Measurements from ENCODE around the gene R3HDM4.
A peak's percentile ranks its signal among the peaks of the same experiment; 100 is the strongest.

R3HDM4 gene

GRCh38 chr19:890831-891230 is 22.2 kb downstream of the R3HDM4 start:
- H3K27ac ChIP-seq (ENCODE audit: low read depth, low read length) = no peak overlapping the region
- H2AFZ ChIP-seq (ENCODE audit: insufficient read depth, low read length, poor library complexity) = no peak overlapping the region
- no peak overlapping the region for H3K4me3 ChIP-seq (ENCODE audit: low read depth, low read length)
- no peak overlapping the region for H3K18ac ChIP-seq (ENCODE audit: low read length)
- H2BK120ac ChIP-seq (ENCODE audit: insufficient read depth, low read length, poor library complexity) = no peak overlapping the region
- H3K4ac ChIP-seq (ENCODE audit: low read depth, low read length) = no peak overlapping the region
- H3K23ac ChIP-seq (ENCODE audit: low read length) = no peak overlapping the region
- H2BK12ac ChIP-seq (ENCODE audit: low read length) = no peak overlapping the region
- H3K4me1 ChIP-seq (ENCODE audit: control insufficient read depth in 1 of 2, insufficient read depth in 2 of 2, low read length in 2 of 2) = peaks cover 5 to 8% of the 10 kb centered on the region in 2 experiments
- no peak overlapping the region for H4K91ac ChIP-seq (ENCODE audit: low read depth, low read length)
- H4K8ac ChIP-seq (ENCODE audit: low read depth, low read length) = no peak overlapping the region
- no peak for DNase-seq
- no peak overlapping the region for H2BK5ac ChIP-seq (ENCODE audit: low read depth, low read length, poor library complexity)
- no CpG with 5 or more reads among the region's 18 CpGs for WGBS (ENCODE audit: extremely low coverage, insufficient coverage, insufficient read length)
- H3K9ac ChIP-seq (ENCODE audit: low read length) = no peak overlapping the region
- H3K36me3 ChIP-seq (ENCODE audit: control insufficient read depth in 1 of 2, insufficient read depth in 2 of 2, low read length in 2 of 2) = peaks cover 29 to 30% of the 10 kb centered on the region in 2 experiments
- no peak overlapping the region for H3K14ac ChIP-seq (ENCODE audit: low read length)
- peaks cover 4% of the 10 kb centered on the region for H3K79me2 ChIP-seq (ENCODE audit: control insufficient read depth, insufficient read depth, low read length, poor library complexity)
- peaks cover 3% of the 10 kb centered on the region for H3K9me3 ChIP-seq (ENCODE audit: insufficient read depth, low read depth, low read length)
- no peaks in the 10 kb centered on the region for H3K27me3 ChIP-seq (ENCODE audit: insufficient read depth, low read length)
- peaks cover 10% of the 10 kb centered on the region for H3K79me1 ChIP-seq (ENCODE audit: low read length)
- H4K12ac ChIP-seq (ENCODE audit: low read depth, low read length) = no peak overlapping the region
- H2AK5ac ChIP-seq (ENCODE audit: low read length) = no peak overlapping the region
- H3K4me2 ChIP-seq (ENCODE audit: low read length) = no peak overlapping the region

DNA sequence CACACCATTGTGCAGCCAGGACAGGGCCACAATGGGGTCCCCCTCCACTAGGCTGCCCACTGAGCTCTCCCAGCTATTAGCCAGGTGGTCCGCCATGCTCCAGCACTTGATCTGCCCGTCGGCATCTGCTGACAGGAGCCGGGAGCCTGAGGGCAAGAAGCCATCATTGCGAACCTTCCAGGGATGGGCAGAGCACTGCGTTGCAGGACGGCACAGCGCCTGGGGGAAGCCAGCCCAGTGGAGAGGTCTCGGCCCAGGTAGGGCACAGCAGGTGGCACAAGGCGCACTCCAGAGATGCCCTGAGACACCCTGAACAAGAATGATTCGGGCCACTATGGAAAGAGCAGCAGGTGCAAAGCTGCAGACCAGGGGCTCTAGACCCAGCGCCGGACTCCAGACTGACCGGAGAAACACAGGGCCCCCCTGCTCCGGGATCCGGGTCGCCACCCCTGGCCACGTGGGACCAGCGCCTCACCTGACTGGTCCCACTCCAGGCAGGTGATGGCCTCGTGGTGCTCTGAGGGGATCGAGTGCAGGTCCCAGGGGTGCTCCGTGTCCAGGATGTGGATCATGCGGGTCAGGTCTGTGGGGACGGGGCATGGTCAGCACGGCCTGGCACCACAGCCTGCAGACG is 23.2 kb downstream of the R3HDM4 start:
- no peak overlapping the region for H3K18ac ChIP-seq (ENCODE audit: low read length)
- H3K4ac ChIP-seq (ENCODE audit: low read depth, low read length) = no peak overlapping the region
- peaks cover 5% of the 10 kb centered on the region for H3K9me3 ChIP-seq (ENCODE audit: insufficient read depth, low read depth, low read length)
- H3K79me2 ChIP-seq (ENCODE audit: control insufficient read depth, insufficient read depth, low read length, poor library complexity) = peaks cover 4% of the 10 kb centered on the region
- peak overlapping the region; percentile 53 for H3K4me3 ChIP-seq (ENCODE audit: low read depth, low read length)
- no peak overlapping the region for H3K4me2 ChIP-seq (ENCODE audit: low read length)
- H3K23ac ChIP-seq (ENCODE audit: low read length) = no peak overlapping the region
- no peak overlapping the region for H2BK5ac ChIP-seq (ENCODE audit: low read depth, low read length, poor library complexity)
- H3K14ac ChIP-seq (ENCODE audit: low read length) = no peak overlapping the region
- peaks cover 5 to 13% of the 10 kb centered on the region in 2 experiments for H3K4me1 ChIP-seq (ENCODE audit: control insufficient read depth in 1 of 2, insufficient read depth in 2 of 2, low read length in 2 of 2)
- peak in 1 of 2 donors; percentile 52 for DNase-seq
- H3K27me3 ChIP-seq (ENCODE audit: insufficient read depth, low read length) = no peaks in the 10 kb centered on the region
- H2BK120ac ChIP-seq (ENCODE audit: insufficient read depth, low read length, poor library complexity) = no peak overlapping the region
- no peak overlapping the region for H3K27ac ChIP-seq (ENCODE audit: low read depth, low read length)
- WGBS (ENCODE audit: extremely low coverage, insufficient coverage, insufficient read length) = no CpG with 5 or more reads among the region's 26 CpGs
- no peak overlapping the region for H4K91ac ChIP-seq (ENCODE audit: low read depth, low read length)
- H3K9ac ChIP-seq (ENCODE audit: low read length) = no peak overlapping the region
- no peak overlapping the region for H4K8ac ChIP-seq (ENCODE audit: low read depth, low read length)
- no peak overlapping the region for H4K12ac ChIP-seq (ENCODE audit: low read depth, low read length)
- H2AFZ ChIP-seq (ENCODE audit: insufficient read depth, low read length, poor library complexity) = no peak overlapping the region
- H3K79me1 ChIP-seq (ENCODE audit: low read length) = peaks cover 11% of the 10 kb centered on the region
- peaks cover 39 to 40% of the 10 kb centered on the region in 2 experiments for H3K36me3 ChIP-seq (ENCODE audit: control insufficient read depth in 1 of 2, insufficient read depth in 2 of 2, low read length in 2 of 2)
- no peak overlapping the region for H2BK12ac ChIP-seq (ENCODE audit: low read length)
- no peak overlapping the region for H2AK5ac ChIP-seq (ENCODE audit: low read length)

- Histone ChIP-seq H3K4me1 (ENCODE audit: control insufficient read depth in 1 of 2, insufficient read depth in 2 of 2, low read length in 2 of 2) (peaks cover 14 to 22% of the 10 kb centered on the region in 2 experiments), H4K12ac (ENCODE audit: low read depth, low read length) (no peak overlapping the region), H3K14ac (ENCODE audit: low read length) (no peak overlapping the region), H2BK5ac (ENCODE audit: low read depth, low read length, poor library complexity) (no peak overlapping the region), H3K27me3 (ENCODE audit: insufficient read depth, low read length) (no peaks in the 10 kb centered on the region), H2AK5ac (ENCODE audit: low read length) (no peak overlapping the region), H2BK120ac (ENCODE audit: insufficient read depth, low read length, poor library complexity) (no peak overlapping the region), H3K27ac (ENCODE audit: low read depth, low read length) (no peak overlapping the region), H3K4me3 (ENCODE audit: low read depth, low read length) (no peak overlapping the region), H3K4ac (ENCODE audit: low read depth, low read length) (no peak overlapping the region), H3K18ac (ENCODE audit: low read length) (no peak overlapping the region), H4K8ac (ENCODE audit: low read depth, low read length) (no peak overlapping the region), H3K9ac (ENCODE audit: low read length) (no peak overlapping the region), H4K91ac (ENCODE audit: low read depth, low read length) (no peak overlapping the region), H3K36me3 (ENCODE audit: control insufficient read depth in 1 of 2, insufficient read depth in 2 of 2, low read length in 2 of 2) (peaks cover 43 to 45% of the 10 kb centered on the region in 2 experiments), H3K9me3 (ENCODE audit: insufficient read depth, low read depth, low read length) (peaks cover 5% of the 10 kb centered on the region), H3K79me1 (ENCODE audit: low read length) (peaks cover 18% of the 10 kb centered on the region), H3K79me2 (ENCODE audit: control insufficient read depth, insufficient read depth, low read length, poor library complexity) (peaks cover 6% of the 10 kb centered on the region), H2AFZ (ENCODE audit: insufficient read depth, low read length, poor library complexity) (no peak overlapping the region), H3K23ac (ENCODE audit: low read length) (no peak overlapping the region), H2BK12ac (ENCODE audit: low read length) (no peak overlapping the region), H3K4me2 (ENCODE audit: low read length) (no peak overlapping the region)
- no peak for DNase-seq
- WGBS (ENCODE audit: extremely low coverage, insufficient coverage, insufficient read length) = no CpG with 5 or more reads among the region's 30 CpGs
These were observed 24.2 kb downstream of the R3HDM4 start for GRCh38 chr19:888581-889385.

- H3K27ac ChIP-seq (ENCODE audit: low read depth, low read length) = no peak overlapping the region
- H3K36me3 ChIP-seq (ENCODE audit: control insufficient read depth in 1 of 2, insufficient read depth in 2 of 2, low read length in 2 of 2) = peaks cover 50 to 52% of the 10 kb centered on the region in 2 experiments
- H3K4me1 ChIP-seq (ENCODE audit: control insufficient read depth in 1 of 2, insufficient read depth in 2 of 2, low read length in 2 of 2) = peaks cover 21 to 30% of the 10 kb centered on the region in 2 experiments
- H2BK12ac ChIP-seq (ENCODE audit: low read length) = no peak overlapping the region
- DNase-seq = no peak
- WGBS (ENCODE audit: extremely low coverage, insufficient coverage, insufficient read length) = no CpG with 5 or more reads among the region's 10 CpGs
- H3K4ac ChIP-seq (ENCODE audit: low read depth, low read length) = no peak overlapping the region
- no peak overlapping the region for H3K23ac ChIP-seq (ENCODE audit: low read length)
- no peak overlapping the region for H3K14ac ChIP-seq (ENCODE audit: low read length)
- no peak overlapping the region for H4K8ac ChIP-seq (ENCODE audit: low read depth, low read length)
- no peak overlapping the region for H3K4me2 ChIP-seq (ENCODE audit: low read length)
- H2BK5ac ChIP-seq (ENCODE audit: low read depth, low read length, poor library complexity) = no peak overlapping the region
- peaks cover 4% of the 10 kb centered on the region for H3K79me2 ChIP-seq (ENCODE audit: control insufficient read depth, insufficient read depth, low read length, poor library complexity)
- H3K27me3 ChIP-seq (ENCODE audit: insufficient read depth, low read length) = no peaks in the 10 kb centered on the region
- H4K91ac ChIP-seq (ENCODE audit: low read depth, low read length) = no peak overlapping the region
- H3K9me3 ChIP-seq (ENCODE audit: insufficient read depth, low read depth, low read length) = peaks cover 5% of the 10 kb centered on the region
- H2BK120ac ChIP-seq (ENCODE audit: insufficient read depth, low read length, poor library complexity) = no peak overlapping the region
- peaks cover 13% of the 10 kb centered on the region for H3K79me1 ChIP-seq (ENCODE audit: low read length)
- no peak overlapping the region for H3K18ac ChIP-seq (ENCODE audit: low read length)
- H3K4me3 ChIP-seq (ENCODE audit: low read depth, low read length) = no peak overlapping the region
- H3K9ac ChIP-seq (ENCODE audit: low read length) = no peak overlapping the region
- no peak overlapping the region for H2AK5ac ChIP-seq (ENCODE audit: low read length)
- no peak overlapping the region for H2AFZ ChIP-seq (ENCODE audit: insufficient read depth, low read length, poor library complexity)
- H4K12ac ChIP-seq (ENCODE audit: low read depth, low read length) = no peak overlapping the region
These were observed 25.4 kb downstream of the R3HDM4 start for GRCh38 chr19:887599-887998.
